NCI-H82 (cell line): Measurements from ENCODE around the gene IL1A.

Source experiments
- DNase-seq: peaks from one replicate; lab custom pipeline; 2025; lab: John Stamatoyannopoulos, UW

Gene IL1A

DNA sequence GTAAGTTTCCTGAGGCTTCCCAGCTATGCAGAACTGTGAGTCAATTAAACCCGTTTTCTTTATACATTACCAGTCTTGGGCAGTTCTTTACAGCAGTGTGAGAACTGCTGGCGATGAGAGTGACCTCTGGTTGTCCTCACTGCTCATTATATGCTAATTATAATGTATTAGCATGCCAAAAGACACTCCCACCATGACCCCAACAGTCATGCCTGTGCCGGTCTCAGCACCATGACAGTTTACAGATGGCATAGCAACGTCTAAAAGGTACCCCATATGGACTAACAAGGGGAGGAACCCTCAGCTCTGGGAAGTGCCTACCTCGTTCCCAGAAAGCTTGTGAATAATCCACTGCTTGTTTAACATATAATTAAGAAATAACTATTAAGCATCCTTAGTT lies 8.1 kb upstream of the IL1A start:
- no peak for DNase-seq

DNA sequence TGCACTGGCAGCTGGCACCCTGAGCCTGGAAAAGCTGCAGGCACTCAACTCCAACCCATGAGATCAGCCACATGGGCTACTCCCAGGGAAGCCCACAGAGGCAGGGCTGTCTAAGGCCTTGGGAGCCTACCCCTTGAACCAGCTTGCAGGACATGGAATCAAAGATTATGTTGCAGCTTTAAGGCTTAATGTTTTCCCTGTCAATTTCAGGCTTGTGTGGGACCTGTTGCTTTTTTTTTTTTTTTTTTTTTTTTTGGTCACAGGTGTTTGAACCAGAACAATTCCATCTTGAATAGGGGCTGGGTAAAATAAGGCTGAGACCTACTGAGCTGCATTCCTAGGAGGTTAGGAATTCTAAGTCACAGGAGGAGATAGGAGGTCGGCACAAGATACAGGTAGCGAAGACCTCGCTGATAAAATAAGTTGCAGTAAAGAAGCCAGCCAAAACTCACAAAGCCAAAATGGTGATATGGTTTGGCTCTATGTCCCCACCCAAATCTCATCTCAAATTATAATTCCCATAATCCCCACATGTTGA lies 7.5 kb upstream of the IL1A start:
- no peak for DNase-seq

DNA sequence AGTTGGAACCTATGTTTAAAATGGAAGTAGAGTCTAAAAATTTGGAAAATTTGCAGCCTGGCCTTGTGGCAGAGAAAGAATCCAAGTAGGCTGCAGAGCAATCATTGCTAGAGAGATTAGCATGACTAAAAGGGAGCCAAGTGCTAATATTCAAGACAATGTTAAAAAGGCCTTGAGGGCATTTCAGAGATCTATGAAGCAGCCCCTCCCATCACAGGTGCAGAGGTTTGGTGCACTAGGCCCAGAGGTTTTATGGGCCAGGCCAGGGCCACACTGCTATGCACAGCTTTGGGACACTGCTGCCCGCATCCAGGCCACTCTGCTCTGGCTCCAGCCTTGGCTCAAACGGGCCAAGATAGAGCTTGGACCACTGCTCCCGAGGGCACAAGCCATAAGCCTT lies 6.7 kb upstream of the IL1A start:
- no peak for DNase-seq

DNA sequence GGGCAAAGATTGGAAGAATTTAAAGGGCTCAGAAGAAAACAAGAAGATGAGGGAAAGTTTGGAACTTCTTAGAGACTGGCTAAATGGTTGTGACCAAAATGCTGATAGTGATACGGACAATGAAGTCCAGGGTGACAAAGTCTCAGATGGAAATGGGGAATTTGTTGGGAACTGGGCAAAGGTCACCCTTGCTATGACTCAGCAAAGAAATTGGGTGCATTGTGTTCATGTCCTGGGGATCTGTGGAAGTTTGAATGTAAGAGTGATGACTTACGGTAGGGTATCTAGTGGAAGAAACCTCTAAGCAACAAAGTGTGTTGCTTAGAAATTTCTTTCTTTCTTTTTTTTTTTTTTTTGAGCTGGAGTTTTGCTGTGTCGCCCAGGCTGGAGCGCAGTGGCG lies 6.0 kb upstream of the IL1A start:
- no peak for DNase-seq

DNA sequence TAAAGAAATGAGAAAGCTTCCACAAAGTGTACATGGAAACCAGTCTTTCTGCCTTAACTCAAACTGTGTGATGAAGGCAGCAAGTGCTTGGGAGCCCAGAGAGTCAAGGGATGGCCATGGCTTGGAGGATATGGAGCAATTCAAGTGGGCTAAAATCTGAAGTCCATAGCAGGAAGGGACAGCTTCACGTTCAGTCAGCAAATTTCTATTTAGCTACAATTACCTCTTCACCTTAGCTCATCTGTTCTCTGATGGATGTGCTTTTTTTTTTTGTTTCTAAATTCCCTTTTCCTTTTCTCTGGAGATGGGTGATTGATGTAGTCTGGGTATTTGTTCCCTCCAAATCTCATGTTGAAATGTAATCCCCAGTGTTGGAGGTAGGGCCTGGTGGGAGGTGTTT lies 4.9 kb upstream of the IL1A start:
- no peak for DNase-seq

DNA sequence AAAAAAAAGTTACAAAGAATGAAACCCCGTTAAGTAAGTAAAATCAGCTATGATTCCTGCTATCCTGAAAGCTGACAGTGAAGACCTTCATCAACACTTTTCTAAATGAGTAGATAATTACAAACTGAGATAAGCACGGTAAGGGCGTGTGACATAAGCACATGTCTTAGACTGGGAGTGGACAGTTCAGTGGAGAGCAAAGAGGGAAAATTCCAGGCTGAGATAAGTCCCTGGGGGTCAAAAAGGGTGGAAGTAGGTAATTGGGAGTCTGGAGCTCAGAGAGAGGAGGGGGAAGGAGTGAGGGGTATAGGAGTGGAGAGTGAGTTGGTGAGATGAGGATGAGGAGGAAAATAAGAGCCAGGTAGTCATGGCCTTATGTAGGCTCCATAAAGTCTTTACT lies 4.4 kb upstream of the IL1A start:
- no peak for DNase-seq

DNA sequence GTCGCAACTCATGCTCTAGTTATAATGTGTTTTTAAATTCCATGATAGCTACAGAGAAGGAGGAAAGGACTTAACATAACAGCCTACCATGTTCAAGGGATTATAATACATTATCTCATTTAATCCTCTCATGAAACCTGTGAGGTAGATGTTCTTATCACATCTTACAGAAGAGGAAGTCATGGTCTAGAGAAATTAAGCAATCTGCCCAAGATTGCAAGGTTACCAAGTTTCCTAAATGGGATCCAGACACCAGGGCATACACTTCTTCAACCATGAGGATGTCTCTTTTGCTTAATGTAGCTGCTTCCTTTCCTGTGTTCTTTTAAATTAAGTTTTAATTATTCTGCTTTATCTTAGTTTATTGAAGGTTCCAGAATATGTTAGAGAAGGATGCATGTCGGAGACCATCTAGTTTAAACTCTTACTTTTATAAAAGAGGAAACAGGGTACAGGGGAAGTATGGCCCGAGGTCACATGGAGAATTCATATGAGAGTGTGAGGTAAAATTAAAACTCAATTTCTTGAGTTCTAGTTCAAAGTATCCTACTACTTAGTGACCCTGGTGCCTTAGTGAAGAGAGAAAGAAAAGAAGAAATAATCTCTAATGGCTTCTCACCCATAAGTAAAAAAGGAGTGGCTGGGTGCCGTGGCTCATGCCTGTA lies 3.6 kb upstream of the IL1A start:
- peak; percentile 33 for DNase-seq

DNA sequence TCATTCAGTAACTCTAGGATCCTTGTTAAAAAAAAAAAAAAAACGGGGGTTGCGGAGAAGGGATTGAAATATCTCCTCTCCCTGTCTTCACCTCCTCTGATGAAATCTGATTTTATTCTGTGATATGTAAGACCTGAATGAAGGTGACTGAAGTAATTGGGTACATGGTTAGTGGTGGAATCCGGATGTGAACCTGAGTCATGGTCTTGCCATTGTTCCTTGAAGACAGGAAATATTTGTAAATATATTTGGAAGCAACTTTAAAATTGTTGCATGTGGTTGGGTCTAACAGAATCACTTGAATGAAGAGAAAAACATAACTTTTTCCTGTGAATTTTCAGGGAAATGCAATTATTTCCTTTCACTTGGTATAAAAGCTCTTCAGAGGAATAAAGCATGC lies 3.0 kb upstream of the IL1A start:
- DNase-seq, result no peak

DNA sequence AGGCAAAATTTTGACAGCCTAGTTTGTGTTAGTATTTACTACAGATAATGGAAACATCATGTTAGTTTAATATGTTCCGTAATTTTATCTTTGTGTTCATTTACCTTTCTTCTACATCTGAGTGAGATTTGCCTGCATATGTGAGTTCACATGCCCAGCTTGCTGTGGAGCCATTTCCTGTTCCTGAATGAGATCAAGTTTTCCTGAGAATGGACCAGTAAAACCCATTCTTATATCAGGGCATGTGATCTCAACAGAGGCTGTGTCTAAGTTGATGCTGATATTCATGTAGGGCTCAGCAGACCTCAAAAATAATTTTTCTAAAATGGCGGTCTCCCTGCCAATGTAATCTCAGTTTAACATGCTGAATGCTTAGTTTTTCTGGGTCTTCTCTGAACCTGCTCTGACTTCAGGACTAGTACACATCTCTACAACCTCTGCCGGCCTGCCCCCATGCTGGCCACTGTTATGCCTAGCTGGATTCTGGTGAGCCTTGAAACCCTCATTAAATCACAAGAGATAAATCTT lies 1.0 kb downstream of the IL1A start:
- DNase-seq, result no peak

DNA sequence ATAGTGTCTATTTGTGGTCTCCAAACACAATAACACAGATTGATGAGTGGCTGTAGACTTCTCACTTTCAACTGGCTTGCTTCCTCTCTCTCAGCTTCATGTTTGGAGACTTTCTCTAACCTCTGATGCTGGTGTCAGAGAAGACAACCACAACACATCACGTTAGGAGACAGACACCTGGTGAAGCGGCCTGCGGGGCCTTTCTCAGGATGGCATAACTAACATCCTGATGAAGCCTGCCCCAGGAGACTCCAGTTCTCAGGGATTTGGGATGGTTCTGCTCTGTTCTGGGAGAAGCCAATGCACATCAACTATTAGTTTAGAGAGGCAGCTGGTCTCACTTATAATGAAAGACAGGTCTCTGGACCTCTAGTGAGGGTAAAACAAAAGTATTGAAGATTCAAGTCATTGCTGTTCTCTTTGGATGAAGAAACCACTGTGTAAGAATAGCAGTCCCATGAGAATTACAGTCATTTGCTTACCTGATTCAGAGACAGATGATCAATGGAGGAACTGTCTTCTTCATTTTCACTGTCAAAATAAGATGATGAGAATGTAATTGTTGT lies 2.0 kb downstream of the IL1A start:
- DNase-seq, result no peak

DNA sequence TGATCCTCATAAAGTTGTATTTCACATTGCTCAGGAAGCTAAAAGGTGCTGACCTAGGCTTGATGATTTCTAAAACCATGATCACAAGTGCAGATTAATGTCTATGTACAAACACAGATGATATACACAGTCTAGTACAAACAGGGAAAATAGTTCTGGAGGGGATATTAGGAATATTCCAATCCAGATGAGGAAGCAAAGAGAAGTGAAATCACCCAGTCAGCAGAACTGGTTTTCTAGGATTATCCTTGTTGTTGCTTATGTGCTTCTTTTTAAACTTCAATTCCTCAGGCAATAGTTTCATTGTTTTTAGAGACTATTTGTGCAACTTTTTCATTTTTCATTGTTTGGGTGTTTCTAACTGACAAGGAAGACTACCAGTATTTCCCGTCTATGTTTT lies 4.7 kb downstream of the IL1A start:
- DNase-seq, result no peak

DNA sequence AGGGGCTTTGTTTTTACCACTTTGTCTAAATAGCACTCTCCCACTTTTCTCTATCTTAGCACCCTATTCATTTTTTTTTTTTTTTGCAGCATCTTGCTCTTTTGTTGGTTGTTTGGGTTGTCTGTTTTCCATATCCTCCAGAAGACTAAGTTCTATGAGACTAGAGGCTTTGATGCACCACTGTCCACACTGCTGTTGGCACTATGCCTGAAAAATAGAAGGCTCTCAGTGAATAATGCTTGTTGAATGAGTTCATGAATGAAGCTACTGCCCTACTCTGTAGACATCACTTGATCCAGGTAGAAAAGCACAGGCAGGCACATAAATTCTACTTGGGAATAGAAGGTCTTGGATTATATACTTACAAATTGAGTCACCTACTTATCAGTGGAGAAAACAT lies 7.3 kb downstream of the IL1A start:
- no peak for DNase-seq

DNA sequence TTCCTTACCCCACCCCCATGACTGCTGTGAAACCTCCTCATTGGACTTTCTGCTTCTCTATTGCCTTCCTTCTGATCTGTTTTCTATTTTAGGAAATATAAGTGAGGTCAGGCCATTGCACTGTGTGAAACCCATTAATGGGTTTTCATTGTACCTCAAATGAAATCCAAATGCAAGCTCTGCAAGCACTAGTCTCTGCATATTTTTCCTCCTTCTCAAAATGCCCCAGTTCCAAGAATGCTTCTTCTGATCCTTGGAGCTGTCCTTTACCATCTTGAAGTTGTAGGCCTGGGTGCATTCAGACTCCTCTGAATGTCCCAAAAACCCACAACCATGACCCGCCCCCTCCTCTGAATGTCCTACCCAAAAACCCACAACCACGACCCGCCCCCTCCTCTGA lies 8.2 kb downstream of the IL1A start:
- DNase-seq, result no peak

DNA sequence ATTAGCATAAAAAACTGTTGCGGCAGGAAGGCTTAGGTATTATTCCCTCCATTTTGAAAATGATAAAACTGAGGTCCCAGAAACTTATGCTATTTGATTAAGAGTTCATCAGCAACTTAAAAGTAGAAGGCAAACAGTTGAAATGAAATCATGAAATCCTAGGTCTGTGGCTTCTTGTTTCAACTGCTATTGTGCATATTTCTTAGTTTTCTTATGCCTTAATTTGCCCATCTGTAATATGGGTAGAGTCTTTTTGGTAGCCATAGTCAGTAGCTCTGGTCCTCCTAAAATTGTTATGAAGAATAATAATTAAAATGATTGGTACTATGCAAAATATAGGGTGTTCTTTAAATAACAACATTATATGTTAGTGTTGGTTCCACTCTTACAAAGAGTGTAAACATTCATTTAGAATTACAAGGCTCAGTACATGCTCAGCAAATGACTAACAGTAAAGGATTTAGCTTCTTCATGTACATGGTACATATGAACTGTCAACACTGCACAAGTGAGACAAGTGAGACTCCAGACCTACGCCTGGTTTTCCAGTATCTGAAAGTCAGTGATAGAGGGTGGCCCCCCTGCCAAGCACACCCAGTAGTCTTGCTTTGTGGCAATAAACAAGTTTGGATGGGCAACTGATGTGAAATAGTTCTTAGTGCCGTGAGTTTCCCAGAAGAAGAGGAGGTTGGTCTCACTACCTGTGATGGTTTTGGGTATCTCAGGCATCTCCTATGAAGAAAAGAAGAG lies 9.6 kb downstream of the IL1A start:
- no peak for DNase-seq

DNA sequence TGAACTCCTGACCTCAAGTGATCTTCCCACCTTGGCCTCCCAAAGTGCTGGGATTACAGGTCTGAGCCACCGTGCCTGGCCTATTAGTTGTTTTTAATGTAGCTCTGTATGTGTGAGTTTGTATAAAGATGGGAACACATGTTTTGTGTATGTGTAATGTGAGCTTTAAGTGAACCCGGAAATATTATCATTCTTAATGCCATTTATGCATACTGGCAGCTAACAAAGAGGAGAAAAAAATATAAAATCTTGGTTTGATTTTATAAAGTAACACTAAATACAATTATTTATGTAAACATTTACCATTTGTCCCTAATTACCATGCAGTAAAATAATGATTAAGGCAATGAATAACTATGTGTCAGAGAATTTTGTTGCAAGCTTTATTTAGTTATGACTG lies 10.7 kb downstream of the IL1A start:
- no peak for DNase-seq

DNA sequence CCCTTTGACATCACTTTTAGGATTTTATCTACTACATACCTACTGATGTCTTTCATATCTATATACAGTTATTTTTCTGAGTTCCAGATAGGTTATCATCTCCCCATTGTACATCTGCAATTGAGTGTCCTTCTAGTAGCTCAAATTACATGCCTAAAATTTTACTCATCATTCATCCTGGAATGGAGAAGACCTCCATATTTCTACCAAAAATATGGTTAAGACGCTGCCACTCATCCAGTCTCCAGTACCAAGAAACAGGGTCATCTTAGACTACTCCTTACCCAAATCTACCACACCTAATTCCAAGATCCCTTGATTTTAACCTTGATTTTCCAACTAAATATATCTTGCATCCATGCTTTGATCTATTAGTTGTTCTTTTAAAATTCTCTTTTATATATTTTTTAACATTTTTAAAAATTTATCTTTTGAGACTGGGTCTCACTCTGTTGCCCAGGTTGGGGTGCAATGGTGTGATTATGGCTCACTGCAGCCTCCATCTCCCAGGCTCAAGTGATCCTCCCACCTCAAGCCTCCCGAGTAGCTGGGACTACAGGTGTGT lies 11.3 kb downstream of the IL1A start:
- no peak for DNase-seq

DNA sequence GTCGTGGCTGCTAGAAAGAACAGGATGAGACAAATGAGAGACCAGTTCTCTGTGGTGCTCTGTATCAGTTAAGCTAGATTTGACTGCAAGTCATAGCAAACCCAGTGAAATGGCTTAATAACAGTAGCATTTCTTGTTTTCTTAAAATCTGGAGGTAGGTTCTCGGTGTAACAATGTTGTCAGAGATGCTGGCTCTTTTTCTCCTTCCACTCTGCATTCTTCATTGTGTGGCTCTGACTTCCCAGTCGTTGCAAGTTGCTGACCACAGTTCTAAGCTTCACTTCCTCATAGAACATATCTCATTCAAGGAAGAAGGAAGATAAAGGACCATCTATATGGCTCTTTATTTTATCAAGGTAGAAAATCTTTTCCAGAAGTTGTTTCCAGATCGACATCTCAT lies 12.0 kb downstream of the IL1A start:
- no peak for DNase-seq

DNA sequence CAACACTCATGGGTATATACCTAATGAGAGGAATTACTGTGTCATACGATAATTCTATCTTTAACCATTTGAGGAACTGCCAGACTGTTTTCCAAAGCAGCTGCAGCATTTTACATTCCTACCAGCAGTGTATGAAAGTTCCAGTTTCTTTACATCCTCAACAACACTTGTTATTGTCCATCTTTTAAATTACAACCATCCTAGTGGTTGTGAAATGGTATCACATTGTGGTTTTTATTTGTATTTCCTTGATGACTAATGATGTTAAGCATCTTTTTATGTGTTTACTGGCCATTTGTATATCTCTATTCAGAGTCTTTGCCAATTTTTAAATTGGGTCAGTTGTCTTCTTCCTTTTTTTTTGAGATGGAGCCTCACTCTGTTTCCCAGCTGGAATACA lies 15.9 kb downstream of the IL1A start:
- DNase-seq, result no peak

DNA sequence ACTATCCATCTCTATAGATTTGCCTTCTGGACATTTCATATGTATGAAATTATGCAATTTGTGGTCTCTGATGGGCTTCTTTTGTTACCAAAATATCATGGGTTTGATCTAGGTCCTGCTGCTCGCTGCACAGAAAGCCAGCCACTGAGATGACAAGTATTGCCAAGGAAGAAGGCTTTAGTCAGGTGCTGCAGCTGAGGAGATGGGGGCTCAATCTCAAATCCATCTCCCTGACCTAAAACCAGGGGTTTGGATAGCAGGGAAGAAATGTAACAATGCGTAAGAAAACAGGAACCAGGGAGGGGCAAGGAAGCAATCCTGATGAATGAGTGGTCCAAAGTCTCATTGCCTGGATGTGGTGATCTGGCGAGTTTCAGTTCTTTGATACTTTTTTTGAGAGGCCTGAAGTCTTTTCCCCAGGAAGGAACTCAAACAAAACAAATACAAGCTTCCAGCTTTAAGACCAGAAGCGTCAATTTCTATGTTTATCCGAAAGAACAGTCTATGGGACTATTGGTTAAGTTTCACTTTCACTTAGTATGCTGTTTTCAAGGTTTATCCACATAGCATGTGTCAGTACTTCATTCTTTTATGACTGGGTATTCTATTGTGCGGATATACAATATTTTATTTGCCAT lies 16.5 kb downstream of the IL1A start:
- DNase-seq, result no peak

DNA sequence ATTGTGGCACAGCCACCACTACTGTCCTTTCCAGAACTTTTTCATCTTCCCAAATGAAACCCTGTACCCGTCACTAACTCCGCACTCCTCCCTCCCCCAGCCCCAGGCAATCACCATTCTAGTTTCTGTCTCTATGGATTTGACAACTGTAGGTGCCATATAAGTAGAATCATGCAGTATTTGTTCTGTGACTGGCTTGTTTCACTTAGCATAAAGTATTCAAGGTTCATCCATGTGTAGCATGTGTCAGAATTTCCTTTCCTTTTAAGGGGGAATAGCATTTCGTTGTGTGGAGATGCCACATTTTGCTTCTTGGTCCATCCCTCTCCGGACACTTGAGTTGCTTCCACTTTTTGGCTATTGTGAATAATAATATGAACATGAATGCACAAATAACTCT lies 19.0 kb downstream of the IL1A start:
- DNase-seq, result no peak

DNA sequence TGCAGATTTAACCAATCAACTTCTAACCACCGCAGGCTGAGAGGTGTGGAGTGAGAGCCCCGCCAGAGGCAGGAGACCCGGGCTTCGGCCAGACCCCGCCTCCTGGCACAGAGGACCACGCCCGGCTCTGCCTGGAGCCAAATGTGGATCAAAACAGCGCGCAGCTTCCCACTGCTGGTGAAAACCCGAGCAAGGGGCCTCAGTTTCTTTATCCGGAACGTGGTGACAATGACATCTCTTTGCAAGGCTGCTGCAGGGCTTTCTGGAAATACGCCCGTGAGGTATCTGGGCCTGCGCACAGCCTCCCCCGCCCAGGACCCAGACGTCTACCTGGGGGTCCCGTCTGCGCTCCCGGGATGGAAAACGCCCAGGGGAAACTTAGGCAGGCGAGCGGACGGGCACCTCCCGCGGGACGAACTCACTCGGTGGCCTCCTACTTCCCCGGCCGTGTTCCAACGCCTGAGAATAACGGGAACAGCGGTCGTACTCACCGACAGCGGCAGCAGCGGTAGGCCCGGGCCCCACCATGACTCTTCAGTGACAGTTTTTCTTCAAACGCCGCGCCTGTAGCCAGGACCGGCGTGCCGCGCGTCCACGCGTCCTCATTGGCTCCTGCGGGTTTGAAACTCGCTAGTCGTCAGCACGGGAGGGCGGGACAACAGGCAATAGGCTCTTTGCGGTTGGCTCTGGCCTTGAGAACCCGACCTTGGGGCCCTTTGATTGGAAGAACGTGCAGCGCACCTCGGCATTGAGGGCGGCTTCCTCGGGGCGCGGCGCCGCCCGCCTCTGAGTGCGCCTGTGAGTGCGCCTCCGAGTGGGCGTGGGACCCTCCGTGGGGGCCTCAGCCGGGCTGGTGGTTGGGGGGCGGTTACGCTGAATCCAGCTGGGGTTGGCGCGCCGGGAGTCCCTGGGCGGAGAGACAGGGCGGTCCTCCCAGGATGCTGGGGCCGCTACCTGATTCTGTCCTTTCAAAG lies 19.9 kb downstream of the IL1A start, which contains the start of gene CKAP2L:
TSS of gene CKAP2L (minus strand) at position 539 of the 974 bp plus-strand sequence. CDS start at position 528, 11 bp downstream.
- DNase-seq, result peak; percentile 99
